ENCODE results near the gene SLX4IP. TPM values are rescaled to one million over a fixed set of nuclear protein-coding genes. Genes with fewer than 3 reads are reported as not detected.

The SLX4IP gene
- polyA plus RNA-seq, 1 donor, result 12.6 TPM

DNA sequence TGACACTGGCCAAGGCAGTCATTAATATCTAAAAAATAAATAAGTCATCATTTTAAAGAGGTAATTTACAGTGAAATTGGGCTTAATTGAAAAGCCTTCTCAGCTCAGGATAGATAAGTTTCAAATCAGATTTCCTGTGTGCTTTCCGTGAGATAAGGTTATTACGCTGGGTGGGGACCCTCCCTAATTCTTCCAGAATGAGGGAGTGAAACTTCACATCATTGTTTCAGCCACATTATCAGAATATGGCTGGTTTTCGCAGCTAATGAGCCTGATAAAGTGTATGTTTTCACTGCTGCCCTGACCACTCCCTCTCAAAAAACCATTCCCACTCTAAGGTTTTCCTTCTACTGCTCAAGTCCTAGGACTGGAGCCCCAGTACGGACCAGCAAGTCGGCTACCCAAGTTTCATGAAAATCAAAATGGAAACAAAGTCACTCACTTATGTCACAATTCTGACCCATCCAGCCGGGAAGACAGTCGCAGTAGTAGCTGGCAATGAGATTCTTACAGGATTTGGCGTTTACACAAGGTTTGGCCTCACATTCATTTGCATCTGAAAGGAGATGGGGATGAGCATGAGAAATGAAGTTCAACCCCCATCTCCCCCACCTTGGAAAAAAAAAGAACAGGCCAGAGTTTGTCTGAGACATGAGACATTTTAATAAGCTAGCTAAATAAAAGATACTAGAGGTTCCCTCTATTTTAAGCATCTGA is 214.1 kb downstream of the SLX4IP start:
- DNase-seq, result no peak

- no peak for DNase-seq
These were observed 214.7 kb downstream of the SLX4IP start for GRCh38 chr20:10649797-10650160.

DNA sequence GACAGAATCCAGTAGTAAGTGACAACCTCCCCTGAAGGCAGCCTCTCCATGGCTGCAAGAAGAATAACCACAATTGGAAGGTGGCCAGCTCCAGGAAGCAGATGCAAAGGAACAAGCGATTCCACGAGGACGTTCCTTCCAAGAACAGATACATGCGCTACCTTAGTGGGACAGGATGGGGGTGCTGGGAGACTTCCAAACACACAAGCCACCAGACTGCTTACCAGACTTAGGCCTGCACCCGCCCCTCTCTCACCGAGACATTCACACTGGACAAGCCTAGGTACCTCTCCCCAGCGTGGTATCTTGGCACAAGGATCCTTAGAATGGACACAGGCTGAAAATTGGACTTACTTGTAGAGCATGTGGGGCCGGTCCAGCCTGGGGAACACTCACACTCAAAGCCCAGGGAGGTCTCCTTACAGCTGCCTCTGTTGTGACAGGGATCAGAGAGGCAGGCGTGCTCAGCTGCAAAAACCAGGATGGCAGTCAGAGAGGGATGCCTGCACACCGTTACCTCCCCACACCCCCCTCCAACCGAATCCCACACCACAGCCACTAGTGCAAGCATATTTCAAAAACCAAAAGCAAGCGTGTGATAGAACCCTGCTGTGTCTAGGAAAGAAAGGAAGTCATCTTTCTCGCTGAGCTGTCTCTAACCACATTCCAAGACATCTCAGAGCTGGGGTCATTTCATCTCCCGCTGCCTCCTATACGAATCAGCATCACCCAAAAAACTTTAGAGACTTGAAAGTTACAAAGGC is 216.3 kb downstream of the SLX4IP start:
- DNase-seq, result no peak

- no peak for DNase-seq
These were observed 217.1 kb downstream of the SLX4IP start for GRCh38 chr20:10652185-10652584.

DNA sequence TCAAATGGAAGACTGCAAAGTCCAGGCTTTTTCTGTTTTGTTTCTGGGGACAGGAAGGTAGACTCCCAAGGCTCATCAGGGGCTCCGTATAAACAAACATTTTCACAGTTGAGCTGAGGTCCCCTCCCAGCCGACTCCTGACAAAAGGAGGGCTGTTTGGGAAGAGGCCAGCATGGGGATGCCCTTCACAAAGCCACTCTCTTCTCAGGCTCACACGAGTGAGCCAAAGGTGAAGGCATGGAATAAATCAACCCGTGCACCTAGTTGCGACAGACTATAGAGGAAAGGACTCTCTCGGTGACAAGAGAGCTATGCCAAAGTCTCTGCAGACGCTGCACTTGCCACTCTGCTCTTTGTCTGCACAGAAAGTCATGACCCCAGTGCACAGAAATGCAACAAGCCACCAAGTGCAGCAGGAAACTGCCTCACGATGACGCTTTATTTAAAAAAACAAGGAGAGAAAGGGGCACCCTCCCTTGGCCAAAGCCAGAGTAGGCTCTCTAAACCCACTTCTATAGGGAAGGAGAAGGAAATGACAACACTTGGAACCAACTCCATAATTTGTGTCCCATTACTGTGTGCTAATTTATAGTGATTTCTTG is 217.7 kb downstream of the SLX4IP start:
- no peak for DNase-seq

GRCh38 chr20:10653599-10654249 is 218.6 kb downstream of the SLX4IP start:
- no peak for DNase-seq

DNA sequence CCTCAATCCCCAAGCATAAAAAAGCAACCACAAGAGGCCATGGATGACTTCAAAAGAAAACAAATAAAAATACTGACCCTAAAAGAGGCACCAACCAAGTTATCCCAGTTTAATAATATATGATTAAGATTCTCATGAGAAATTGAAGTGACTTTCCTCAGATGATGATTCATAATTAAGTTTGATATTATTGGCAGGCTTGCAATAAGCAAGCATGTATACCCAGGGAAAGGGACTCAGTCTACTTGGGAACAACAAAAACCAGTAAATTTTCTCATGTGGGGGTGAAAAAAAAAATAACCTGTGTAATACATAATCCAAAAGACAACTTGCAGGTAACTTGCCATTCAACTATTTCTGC is 219.1 kb downstream of the SLX4IP start:
- DNase-seq, result no peak

GRCh38 chr20:10654630-10655029 is 219.5 kb downstream of the SLX4IP start:
- no peak for DNase-seq

DNA sequence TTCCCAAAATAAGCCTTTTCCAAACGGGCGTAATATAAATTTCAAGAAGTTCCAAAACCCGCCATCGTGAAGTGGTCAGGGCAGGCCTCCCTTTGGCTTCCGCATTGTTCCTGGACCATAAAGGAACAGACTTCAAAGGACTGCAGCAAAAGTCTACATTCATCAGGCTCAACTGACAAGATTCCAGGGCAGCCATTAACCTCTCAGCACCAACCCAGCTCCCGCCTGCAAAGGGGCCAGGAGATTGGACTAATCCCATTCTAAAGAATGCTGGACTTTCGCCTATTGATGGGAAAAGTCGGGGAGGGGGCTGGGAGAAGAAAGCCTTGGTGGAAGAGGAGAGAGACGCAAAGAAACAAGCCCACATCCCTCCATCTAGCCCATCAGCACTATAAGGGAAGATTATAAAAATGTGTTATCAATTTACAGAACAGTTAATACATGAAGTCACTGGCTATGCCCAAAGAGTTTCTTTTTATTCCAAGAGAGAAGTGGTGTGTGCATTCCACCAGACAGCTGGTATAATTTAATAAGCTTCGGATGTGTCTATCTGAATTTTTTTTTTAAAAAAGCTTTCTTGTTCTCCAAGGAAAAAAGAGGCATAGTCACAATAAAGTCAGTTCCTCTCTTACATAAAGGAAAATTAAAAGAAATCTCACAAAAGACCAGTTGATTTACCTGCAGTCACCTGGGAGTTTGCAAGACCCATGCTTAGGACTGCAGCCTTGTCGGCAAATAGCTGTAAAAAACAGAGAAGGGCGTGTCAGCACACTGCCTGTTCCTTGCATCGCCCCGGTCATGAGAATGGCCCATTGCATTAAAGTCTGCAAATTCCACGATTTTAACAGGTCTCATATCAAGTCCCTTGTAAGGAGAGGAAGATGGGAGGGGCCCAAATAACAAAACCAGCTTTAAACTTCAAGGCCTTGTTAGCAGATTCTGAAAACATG is 220.9 kb downstream of the SLX4IP start:
- DNase-seq, result no peak

- DNase-seq, result no peak
These were observed 222.3 kb downstream of the SLX4IP start for GRCh38 chr20:10657453-10657852.

DNA sequence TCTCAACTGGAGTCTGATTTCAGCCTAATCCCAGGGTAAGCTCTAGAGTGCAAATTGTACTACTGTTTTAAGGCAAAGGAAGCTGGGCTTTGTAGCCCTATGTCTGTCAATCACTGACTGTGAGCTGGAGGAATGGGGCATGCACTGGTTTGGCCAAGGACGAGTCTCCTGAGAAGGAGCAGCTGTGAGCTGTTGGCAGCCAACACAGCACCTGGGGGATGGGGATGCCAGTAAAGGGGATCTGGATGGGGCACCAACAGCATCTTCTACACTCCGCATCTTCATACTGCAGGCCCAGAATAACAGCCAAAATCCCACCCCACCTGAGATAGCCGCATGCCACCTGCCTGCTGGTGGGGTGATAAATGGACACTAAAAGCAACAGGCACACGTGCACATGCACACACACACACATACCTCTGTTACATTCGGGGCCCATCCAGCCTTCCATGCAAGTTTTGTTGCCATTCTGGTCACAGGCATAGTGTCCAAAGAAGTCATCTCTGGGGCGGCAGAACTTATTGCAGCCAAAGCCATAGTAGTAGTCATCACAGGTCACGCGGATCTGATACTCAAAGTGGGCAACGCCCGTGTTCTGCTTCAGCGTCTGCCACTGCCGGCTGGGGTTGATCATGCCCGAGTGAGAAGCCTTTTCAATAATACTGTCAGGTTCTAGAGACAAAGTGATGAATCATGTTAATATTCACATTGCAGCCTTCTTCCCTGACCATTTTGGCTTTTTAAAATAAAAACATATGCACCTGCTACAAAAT is 223.1 kb downstream of the SLX4IP start:
- DNase-seq, result no peak

- no peak for DNase-seq
These were observed 223.9 kb downstream of the SLX4IP start for GRCh38 chr20:10658876-10659632.

GRCh38 chr20:10659651-10660601 is 224.8 kb downstream of the SLX4IP start:
- no peak for DNase-seq

GRCh38 chr20:10660661-10661060 is 225.6 kb downstream of the SLX4IP start:
- no peak for DNase-seq

GRCh38 chr20:10661261-10661660 is 226.2 kb downstream of the SLX4IP start:
- no peak for DNase-seq

DNA sequence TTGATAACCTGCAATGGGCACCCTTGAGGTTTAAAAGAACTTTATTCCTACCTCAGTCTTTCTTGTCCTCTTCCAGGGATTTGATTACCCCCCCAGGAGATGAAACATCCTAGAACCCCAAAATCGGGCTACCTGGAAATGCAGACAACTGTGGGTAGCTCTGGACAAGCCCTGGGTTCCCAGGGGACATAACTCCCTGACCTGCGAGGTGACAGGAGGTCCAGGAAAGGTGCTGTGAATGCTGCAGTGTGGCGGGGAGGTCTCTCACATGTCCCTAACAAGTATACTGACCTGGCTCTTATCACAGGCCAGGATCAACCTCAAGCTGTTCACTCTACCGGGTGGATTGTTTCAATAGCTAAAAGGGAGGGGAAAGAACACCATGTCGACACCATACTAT is 227.0 kb downstream of the SLX4IP start:
- no peak for DNase-seq

GRCh38 chr20:10662661-10663458 is 227.8 kb downstream of the SLX4IP start:
- DNase-seq, result no peak

GRCh38 chr20:10663756-10664155 is 228.7 kb downstream of the SLX4IP start:
- no peak for DNase-seq

All from left kidney (tissue), 2 donors.